MM.1S (cell line): ENCODE results near the gene ADAMTS19.

Experiments
- DNase-seq: peaks from one replicate; pipeline ENCODE4 v3.0.0-alpha.2; 2015
- H2AFZ ChIP-seq: fragments of 300-600 bp; sonication (generic); 2 replicates; pipeline ENCODE4 v1.6.0; 2016; ENCODE audit warnings: antibody characterized with exemption, low read length
- H3F3A ChIP-seq: fragments of 300-600 bp; sonication (generic); 2 replicates; pipeline ENCODE4 v1.6.1; 2016; ENCODE audit warnings: mild to moderate bottlenecking, antibody characterized with exemption, low read length, moderate library complexity, mixed read lengths; ENCODE audit not compliant: insufficient read depth
- H3K27ac ChIP-seq: fragments of 300-600 bp; sonication (generic); 2 replicates; pipeline ENCODE4 v1.5.1; 2016; ENCODE audit warnings: mild to moderate bottlenecking, low read length
- H3K27me3 ChIP-seq: fragments of 300-600 bp; sonication (generic); replicated peaks from 2 replicates; pipeline ENCODE4 v1.6.0; 2016; ENCODE audit warnings: low read length; ENCODE audit not compliant: insufficient read depth
- H3K36me3 ChIP-seq: fragments of 300-600 bp; sonication (generic); replicated peaks from 2 replicates; pipeline ENCODE4 v1.6.1; 2016; ENCODE audit warnings: mild to moderate bottlenecking, low read length, mixed read lengths; ENCODE audit not compliant: insufficient read depth
- H3K4me1 ChIP-seq: fragments of 300-600 bp; sonication (generic); 2 replicates; pipeline ENCODE4 v1.6.1; 2016; ENCODE audit warnings: low read length, mixed read lengths
- H3K4me2 ChIP-seq: fragments of 300-600 bp; sonication (generic); 2 replicates; pipeline ENCODE4 v1.6.0; 2016; ENCODE audit warnings: low read depth, low read length
- H3K4me3 ChIP-seq: fragments of 300-600 bp; sonication (generic); 2 replicates; pipeline ENCODE4 v1.5.1; 2016; ENCODE audit warnings: low read length, mixed read lengths
- H3K79me2 ChIP-seq: fragments of 300-600 bp; sonication (generic); 2 replicates; pipeline ENCODE4 v1.6.1; 2016; ENCODE audit warnings: mixed run types, low read length, mixed read lengths
- H3K9ac ChIP-seq: fragments of 300-600 bp; sonication (generic); 2 replicates; pipeline ENCODE4 v1.6.1; 2016; ENCODE audit warnings: low read length, mixed read lengths
- H3K9me2 ChIP-seq: fragments of 300-600 bp; sonication (generic); replicated peaks from 2 replicates; pipeline ENCODE4 v1.6.1; 2016; ENCODE audit warnings: mild to moderate bottlenecking, low read length, mixed read lengths; ENCODE audit not compliant: insufficient read depth
- H3K9me3 ChIP-seq: fragments of 300-600 bp; sonication (generic); replicated peaks from 2 replicates; pipeline ENCODE4 v1.6.1; 2016; ENCODE audit warnings: mild to moderate bottlenecking, low read length, mixed read lengths; ENCODE audit not compliant: insufficient read depth
- H4K20me1 ChIP-seq: fragments of 300-600 bp; sonication (generic); 2 replicates; pipeline ENCODE4 v1.6.1; 2016; ENCODE audit warnings: mild to moderate bottlenecking, low read length, moderate library complexity, mixed read lengths; ENCODE audit not compliant: insufficient read depth
- CTCF ChIP-seq: fragments of 300-600 bp; sonication (generic); IDR thresholded peaks from 2 replicates; pipeline ENCODE4 v1.5.1; 2016; ENCODE audit warnings: antibody characterized with exemption, low read length, mixed read lengths
- EZH2 ChIP-seq: fragments of 300-600 bp; sonication (generic); optimal IDR thresholded peaks from 2 replicates; pipeline ENCODE3; 2017; ENCODE audit warnings: low read depth, mild to moderate bottlenecking, antibody characterized with exemption, low read length, mixed read lengths
- EZH2phosphoT487 ChIP-seq: fragments of 300-600 bp; sonication (generic); IDR thresholded peaks from 2 replicates; pipeline ENCODE4 v1.6.1; 2018; ENCODE audit warnings: antibody characterized with exemption, low read length

The ADAMTS19 gene

GRCh38 chr5:129554134-129554904, 94.2 kb downstream of the ADAMTS19 start:
- Histone ChIP-seq H3F3A (no peaks in the 10 kb centered on the region), H4K20me1 (no peaks in the 10 kb centered on the region), H3K27me3 (no peaks in the 10 kb centered on the region), H3K9me2 (no peaks in the 10 kb centered on the region), H3K27ac (no peak overlapping the region), H3K9me3 (no peaks in the 10 kb centered on the region), H3K4me3 (no peak overlapping the region), H3K79me2 (no peaks in the 10 kb centered on the region), H3K36me3 (no peaks in the 10 kb centered on the region), H3K9ac (no peak overlapping the region), H3K4me1 (no peaks in the 10 kb centered on the region), H3K4me2 (no peak overlapping the region), H2AFZ (no peak overlapping the region)
- DNase-seq = no peak
- TF ChIP-seq EZH2phosphoT487 (no peak), EZH2 (no peak), CTCF (no peak)

GRCh38 chr5:129563585-129563984, 103.5 kb downstream of the ADAMTS19 start:
- H3K9ac ChIP-seq = no peak overlapping the region

GRCh38 chr5:129569295-129569694, 109.2 kb downstream of the ADAMTS19 start:
- no peaks in the 10 kb centered on the region for H3K4me1 ChIP-seq
- no peaks in the 10 kb centered on the region for H4K20me1 ChIP-seq
- H3K9ac ChIP-seq = no peak overlapping the region
- H3K36me3 ChIP-seq = no peaks in the 10 kb centered on the region
- H3K4me3 ChIP-seq = no peak overlapping the region
- H3K4me2 ChIP-seq = no peak overlapping the region
- H2AFZ ChIP-seq = no peak overlapping the region
- H3K27me3 ChIP-seq = no peaks in the 10 kb centered on the region
- H3K9me2 ChIP-seq = no peaks in the 10 kb centered on the region
- no peak for TF ChIP-seq EZH2
- no peak for TF ChIP-seq CTCF
- TF ChIP-seq EZH2phosphoT487 = no peak
- H3K9me3 ChIP-seq = no peaks in the 10 kb centered on the region
- H3F3A ChIP-seq = no peaks in the 10 kb centered on the region
- H3K27ac ChIP-seq = no peak overlapping the region
- no peak for DNase-seq
- no peaks in the 10 kb centered on the region for H3K79me2 ChIP-seq

More at GRCh38 chr5:129563585-129563984, 103.5 kb downstream of the ADAMTS19 start:
- Histone ChIP-seq H3K9me3 (no peaks in the 10 kb centered on the region), H3K27me3 (no peaks in the 10 kb centered on the region), H2AFZ (no peak overlapping the region), H3K27ac (no peak overlapping the region), H3K9me2 (no peaks in the 10 kb centered on the region), H3K36me3 (no peaks in the 10 kb centered on the region), H4K20me1 (no peaks in the 10 kb centered on the region), H3K4me3 (no peak overlapping the region), H3K79me2 (no peaks in the 10 kb centered on the region), H3F3A (no peaks in the 10 kb centered on the region), H3K4me1 (no peaks in the 10 kb centered on the region), H3K4me2 (no peak overlapping the region)
- TF ChIP-seq CTCF = no peak
- TF ChIP-seq EZH2phosphoT487 = no peak
- no peak for TF ChIP-seq EZH2
- no peak for DNase-seq
